Lower lobe of right lung (tissue), 2 donors: ENCODE results near the gene TNK1. TPM values are rescaled to one million over a fixed set of nuclear protein-coding genes. Genes with fewer than 3 reads are reported as not detected.

Experiments used
- ATAC-seq, 2 donors: fragments of 200-7000 bp; cut with Tn5 transposase; one replicate each; pipeline ENCODE4 v1.9.1; 2020 to 2022; ENCODE audit warnings: mild to moderate bottlenecking in 2 of 2, moderate library complexity in 2 of 2
- DNase-seq: peaks from one replicate; pipeline ENCODE4 v3.0.0-alpha.2; 2020
- H3K27ac ChIP-seq: fragments of 200-600 bp; one replicate; pipeline ENCODE4 v1.8.0; 2022
- H3K27me3 ChIP-seq: fragments of 200-600 bp; one replicate; pipeline ENCODE4 v1.8.0; 2022; ENCODE audit warnings: low read depth
- H3K36me3 ChIP-seq: fragments of 200-600 bp; one replicate; pipeline ENCODE4 v1.8.0; 2022; ENCODE audit warnings: mild to moderate bottlenecking
- H3K4me1 ChIP-seq: fragments of 200-600 bp; one replicate; pipeline ENCODE4 v1.8.0; 2022
- H3K4me3 ChIP-seq: fragments of 200-600 bp; one replicate; pipeline ENCODE4 v1.8.0; 2022; ENCODE audit warnings: mild to moderate bottlenecking
- H3K9me3 ChIP-seq: fragments of 200-600 bp; one replicate; pipeline ENCODE4 v1.8.0; 2022
- intact Hi-C: fragments of 100-400 bp; cut with DNase I; formaldehyde crosslinking; loops from one replicate; pipeline ENCODE4 v1.11.0; 2022
- total RNA-seq: library from RNA; stranded (reverse); fragmentation: NEBNext Ultra II Directional; extraction: Animal tissue kit (Norgen Biotek cat#: 25700); gene quantifications from one replicate; pipeline ENCODE4 v1.2.1, GENCODE V29; 2021
- TF ChIP-seq, protein P1 (sequence below): fragments of 200-600 bp; IDR thresholded peaks from one replicate; pipeline ENCODE4 v1.8.0; 2022; ENCODE audit warnings: antibody characterized with exemption, mild to moderate bottlenecking
- donor health status: DM: no; HTN: yes; CAD: no; lungs with severe emphysema.

The TNK1 gene
- total RNA-seq, 1 donor from 2014 or later: 4.1 TPM

- peaks cover 10% of the 10 kb centered on the region for H3K27me3 ChIP-seq
- H3K27ac ChIP-seq: peak overlapping the region; percentile 49
- H3K4me1 ChIP-seq: peaks cover 26% of the 10 kb centered on the region
- ATAC-seq: no peak
- H3K4me3 ChIP-seq: peak overlapping the region; percentile 52
- peaks cover 21% of the 10 kb centered on the region for H3K36me3 ChIP-seq
- no peak for DNase-seq
- TF ChIP-seq, protein P1, sequence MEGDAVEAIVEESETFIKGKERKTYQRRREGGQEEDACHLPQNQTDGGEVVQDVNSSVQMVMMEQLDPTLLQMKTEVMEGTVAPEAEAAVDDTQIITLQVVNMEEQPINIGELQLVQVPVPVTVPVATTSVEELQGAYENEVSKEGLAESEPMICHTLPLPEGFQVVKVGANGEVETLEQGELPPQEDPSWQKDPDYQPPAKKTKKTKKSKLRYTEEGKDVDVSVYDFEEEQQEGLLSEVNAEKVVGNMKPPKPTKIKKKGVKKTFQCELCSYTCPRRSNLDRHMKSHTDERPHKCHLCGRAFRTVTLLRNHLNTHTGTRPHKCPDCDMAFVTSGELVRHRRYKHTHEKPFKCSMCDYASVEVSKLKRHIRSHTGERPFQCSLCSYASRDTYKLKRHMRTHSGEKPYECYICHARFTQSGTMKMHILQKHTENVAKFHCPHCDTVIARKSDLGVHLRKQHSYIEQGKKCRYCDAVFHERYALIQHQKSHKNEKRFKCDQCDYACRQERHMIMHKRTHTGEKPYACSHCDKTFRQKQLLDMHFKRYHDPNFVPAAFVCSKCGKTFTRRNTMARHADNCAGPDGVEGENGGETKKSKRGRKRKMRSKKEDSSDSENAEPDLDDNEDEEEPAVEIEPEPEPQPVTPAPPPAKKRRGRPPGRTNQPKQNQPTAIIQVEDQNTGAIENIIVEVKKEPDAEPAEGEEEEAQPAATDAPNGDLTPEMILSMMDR: no peak
- no peaks in the 10 kb centered on the region for H3K9me3 ChIP-seq
- intact Hi-C loops: no loop called here
Measured at GRCh38 chr17:7383371-7383741, 2.5 kb downstream of the TNK1 start.

DNA sequence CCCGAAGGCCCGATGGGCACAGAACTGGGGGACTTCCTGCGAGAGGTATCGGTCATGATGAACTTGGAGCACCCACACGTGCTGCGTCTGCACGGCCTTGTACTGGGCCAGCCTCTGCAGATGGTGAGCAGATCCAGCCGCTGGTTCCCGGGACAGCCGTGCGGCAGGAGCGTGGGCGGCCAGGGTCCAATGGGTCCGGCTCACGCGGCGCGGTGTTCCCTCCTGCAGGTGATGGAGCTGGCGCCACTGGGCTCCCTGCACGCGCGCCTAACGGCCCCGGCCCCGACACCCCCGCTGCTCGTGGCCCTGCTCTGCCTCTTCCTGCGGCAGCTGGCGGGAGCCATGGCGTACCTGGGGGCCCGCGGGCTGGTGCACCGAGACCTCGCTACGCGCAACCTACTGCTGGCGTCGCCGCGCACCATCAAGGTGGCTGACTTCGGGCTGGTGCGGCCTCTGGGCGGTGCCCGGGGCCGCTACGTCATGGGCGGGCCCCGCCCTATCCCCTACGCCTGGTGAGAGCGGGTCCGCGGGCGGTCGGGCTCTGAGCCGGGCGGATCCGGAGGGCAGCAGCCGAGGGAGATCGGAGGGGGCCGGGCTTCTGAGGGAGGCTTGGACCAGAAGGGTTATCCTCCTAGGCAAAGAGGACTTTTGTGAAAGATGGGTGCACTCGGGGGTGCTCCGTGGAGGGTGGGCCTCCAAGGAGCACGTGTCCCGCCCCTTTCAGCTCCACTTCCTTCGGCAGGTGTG is 3.0 kb downstream of the TNK1 start:
- H3K27me3 ChIP-seq: peaks cover 10% of the 10 kb centered on the region
- ATAC-seq: peak; percentile 45 to 68
- H3K27ac ChIP-seq: peak overlapping the region; percentile 49
- peak overlapping the region; percentile 52 for H3K4me3 ChIP-seq
- intact Hi-C loops: no loop called here
- TF ChIP-seq, protein P1: no peak
- H3K36me3 ChIP-seq: peaks cover 26% of the 10 kb centered on the region
- peaks cover 26% of the 10 kb centered on the region for H3K4me1 ChIP-seq
- no peaks in the 10 kb centered on the region for H3K9me3 ChIP-seq
- peak; percentile 51 for DNase-seq

GRCh38 chr17:7384489-7385081 is 3.7 kb downstream of the TNK1 start:
- no peaks in the 10 kb centered on the region for H3K9me3 ChIP-seq
- peak overlapping the region; percentile 52 for H3K4me3 ChIP-seq
- H3K27me3 ChIP-seq: peaks cover 10% of the 10 kb centered on the region
- ATAC-seq (no peak), DNase-seq (no peak)
- H3K36me3 ChIP-seq: peaks cover 33% of the 10 kb centered on the region
- TF ChIP-seq, protein P1: no peak
- H3K27ac ChIP-seq: peak overlapping the region; percentile 49
- intact Hi-C loops: no loop called here
- H3K4me1 ChIP-seq: peaks cover 26% of the 10 kb centered on the region

GRCh38 chr17:7388856-7389255 is 8.0 kb downstream of the TNK1 start:
- Histone ChIP-seq H3K9me3 (no peaks in the 10 kb centered on the region), H3K27me3 (no peaks in the 10 kb centered on the region), H3K4me3 (no peak overlapping the region), H3K36me3 (peaks cover 54% of the 10 kb centered on the region), H3K4me1 (peaks cover 24% of the 10 kb centered on the region), H3K27ac (no peak overlapping the region)
- TF ChIP-seq, protein P1: no peak
- DNase-seq (no peak), ATAC-seq (no peak)
- intact Hi-C loops: no loop called here

DNA sequence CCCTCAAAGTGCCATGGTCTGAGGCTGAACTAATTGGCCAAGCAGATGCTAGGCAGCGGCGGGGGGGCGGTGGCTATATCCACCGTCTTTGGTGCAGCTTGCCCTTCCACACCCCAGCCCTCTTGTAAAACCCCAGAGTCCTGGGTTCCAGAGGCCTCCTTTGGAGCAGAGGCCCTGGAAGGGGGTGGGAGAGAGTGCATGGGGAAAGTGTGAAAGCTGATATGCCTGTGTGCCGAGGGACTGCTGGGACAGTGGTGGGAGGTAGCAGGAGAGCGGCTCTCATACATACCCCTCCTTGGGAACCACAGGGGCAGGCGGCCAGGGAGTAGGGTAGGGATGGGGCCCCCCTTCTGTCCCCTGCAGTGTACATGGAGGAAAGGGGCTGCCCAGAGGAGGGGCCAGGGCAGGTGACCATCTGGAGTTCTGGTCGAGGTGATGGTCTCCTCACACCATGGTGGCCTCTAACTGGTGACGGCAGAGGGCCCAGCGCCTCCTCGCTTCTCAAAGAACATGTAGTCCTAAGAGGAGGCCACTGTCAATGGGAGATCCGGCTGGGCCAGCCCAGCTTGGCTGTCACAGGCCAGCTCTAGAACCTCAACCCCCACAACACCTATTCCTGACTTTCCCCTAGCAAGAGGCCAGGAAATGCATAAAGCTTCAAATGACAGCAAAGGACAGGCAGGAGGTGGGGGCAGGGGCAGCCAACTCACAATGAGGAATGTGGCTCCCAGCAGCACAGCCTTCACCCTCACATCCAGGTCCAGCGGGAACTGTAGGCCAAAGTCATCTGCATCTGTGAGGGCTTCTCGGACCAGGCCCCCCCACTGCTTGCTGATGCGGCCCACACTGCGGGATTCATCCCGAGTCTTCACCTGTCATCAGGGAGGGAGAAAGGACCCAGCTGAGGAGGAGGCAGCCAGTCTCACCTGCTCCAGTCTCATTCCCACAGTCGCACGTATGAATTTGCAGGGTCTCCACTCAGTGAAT is 9.3 kb downstream of the TNK1 start:
- no peak overlapping the region for H3K4me3 ChIP-seq
- H3K9me3 ChIP-seq: no peaks in the 10 kb centered on the region
- peaks cover 48% of the 10 kb centered on the region for H3K36me3 ChIP-seq
- DNase-seq (no peak), ATAC-seq (no peak)
- TF ChIP-seq, protein P1: no peak
- intact Hi-C loops: no loop called here
- no peak overlapping the region for H3K27ac ChIP-seq
- no peaks in the 10 kb centered on the region for H3K27me3 ChIP-seq
- peaks cover 25% of the 10 kb centered on the region for H3K4me1 ChIP-seq
